Prostate gland (tissue), 2 donors: ENCODE data around the gene CPOX.

ENCODE experiments used
- CTCF ChIP-seq, 4 experiments: fragments of 200-600 bp in 2 of 4; fragments of 450-650 bp in 2 of 4; sonication (generic) in 2 of 4; IDR thresholded peaks; 1 replicate in 3 of 4; 2 replicates in 1 of 4; pipeline ENCODE4 v1.5.1; 2016 to 2019; ENCODE audit warnings: antibody characterized with exemption in 4 of 4, mild to moderate bottlenecking in 2 of 4, moderate library complexity in 2 of 4
- POLR2A ChIP-seq: fragments of 450-650 bp; IDR thresholded peaks from one replicate; pipeline ENCODE4 v1.6.1; 2016; ENCODE audit warnings: antibody characterized with exemption, mild to moderate bottlenecking
- POLR2AphosphoS5 ChIP-seq: sonication (generic); formaldehyde crosslinking; IDR thresholded peaks from one replicate; pipeline ENCODE4 v1.6.1; 2017; ENCODE audit warnings: antibody characterized with exemption

- TF ChIP-seq POLR2A, result no peak
- TF ChIP-seq CTCF (IDR thresholded peaks at IDR 0.05), result no peak
- no peak for TF ChIP-seq POLR2AphosphoS5
Measured at GRCh38 chr3:98567666-98568270, 25.6 kb downstream of the CPOX start.
